ENCODE data around the gene SLC9A7.

GRCh38 chrX:46599051-46599560, 159.8 kb downstream of the SLC9A7 start:
- no peak for TF ChIP-seq EZH2phosphoT487 (IDR thresholded peaks at IDR 0.05; ENCODE audit: borderline replicate concordance)
- no peak for TF ChIP-seq CTCF (conservative IDR thresholded peaks at IDR 0.05; ENCODE audit: low read length)

All from Loucy (cell line).